IMR-90 (cell line): ENCODE measurements around the gene JMJD8. TPM values are rescaled to one million over a fixed set of nuclear protein-coding genes. Genes with fewer than 3 reads are reported as not detected.

Source experiments
- ATAC-seq: fragments of 200-7000 bp; cut with Tn5 transposase; 2 replicates; pipeline ENCODE4 v1.9.1; 2020; ENCODE audit warnings: low read depth, mild to moderate bottlenecking, moderate library complexity
- BruUV-seq: library from RNA; stranded (reverse); fragments of 400-500 nt; replicated peaks from 2 replicates; lab custom pipeline; 2021; lab: Mats Ljungman, UMichigan
- CTCF ChIA-PET: fragments of 300-600 bp; formaldehyde crosslinking; extraction: SDS; loops from one replicate; lab custom pipeline; 2021; ENCODE audit warnings: antibody characterized with exemption; lab: Yijun Ruan, JAX
- POLR2A ChIA-PET: fragments of 300-600 bp; sonication (Branson Sonifier 250); formaldehyde crosslinking; loops from one replicate; lab custom pipeline; 2022; ENCODE audit warnings: antibody characterized with exemption; ENCODE audit not compliant: unreplicated experiment; lab: Charles Lee
- DNase-seq: peaks from one replicate; pipeline ENCODE4 v3.0.0; 2013
- H2AFZ ChIP-seq: replicated peaks from 2 replicates; pipeline ENCODE3; 2013; ENCODE audit warnings: low read length, mild to moderate bottlenecking; ENCODE audit not compliant: poor library complexity
- H2AK5ac ChIP-seq: 2 replicates; pipeline ENCODE4 v1.6.1; 2013; ENCODE audit warnings: low read depth, low read length, inconsistent platforms
- H2AK9ac ChIP-seq: replicated peaks from 2 replicates; pipeline ENCODE3; 2013; ENCODE audit warnings: mild to moderate bottlenecking, low read depth, low read length, moderate library complexity; ENCODE audit not compliant: poor library complexity
- H2BK120ac ChIP-seq: 2 replicates; pipeline ENCODE4 v1.6.1; 2013; ENCODE audit warnings: low read depth, low read length, inconsistent platforms
- H2BK15ac ChIP-seq: 3 replicates; pipeline ENCODE4 v1.6.1; 2013; ENCODE audit warnings: low read depth, low read length, inconsistent platforms
- H2BK20ac ChIP-seq: 2 replicates; pipeline ENCODE4 v1.6.1; 2013; ENCODE audit warnings: low read depth, mild to moderate bottlenecking, inconsistent platforms, low read length, moderate library complexity
- H2BK5ac ChIP-seq: 2 replicates; pipeline ENCODE4 v1.6.1; 2013; ENCODE audit warnings: mild to moderate bottlenecking, low read depth, low read length, inconsistent platforms; ENCODE audit not compliant: poor library complexity, severe bottlenecking
- H3K14ac ChIP-seq: replicated peaks from 2 replicates; pipeline ENCODE4 v1.6.1; 2013; ENCODE audit warnings: low read depth, low read length, inconsistent platforms
- H3K18ac ChIP-seq: 2 replicates; pipeline ENCODE4 v1.6.1; 2013; ENCODE audit warnings: low read depth, low read length, control low read depth
- H3K23ac ChIP-seq: 2 replicates; pipeline ENCODE4 v1.6.1; 2013; ENCODE audit warnings: low read depth, low read length, inconsistent platforms
- H3K27ac ChIP-seq: 2 replicates; pipeline ENCODE4 v1.5.1; 2013; ENCODE audit warnings: mild to moderate bottlenecking, control low read depth, low read length; ENCODE audit not compliant: insufficient read depth
- H3K27me3 ChIP-seq: 2 replicates; pipeline ENCODE4 v1.6.1; 2013; ENCODE audit warnings: low read length; ENCODE audit not compliant: control insufficient read depth, insufficient read depth
- H3K36me3 ChIP-seq: 2 replicates; pipeline ENCODE4 v1.6.1; 2013; ENCODE audit warnings: low read length, mixed read lengths; ENCODE audit not compliant: control insufficient read depth, insufficient read depth
- H3K4ac ChIP-seq: 2 replicates; pipeline ENCODE4 v1.6.1; 2013; ENCODE audit warnings: low read depth, low read length, inconsistent platforms
- H3K4me1 ChIP-seq: 2 replicates; pipeline ENCODE4 v1.6.1; 2013; ENCODE audit warnings: low read length, mixed read lengths; ENCODE audit not compliant: control insufficient read depth, insufficient read depth
- H3K4me2 ChIP-seq: 2 replicates; pipeline ENCODE4 v1.6.1; 2013; ENCODE audit warnings: low read depth, mild to moderate bottlenecking, control low read depth, low read length, moderate library complexity
- H3K4me3 ChIP-seq: 2 replicates; pipeline ENCODE4 v1.5.1; 2013; ENCODE audit warnings: low read depth, mild to moderate bottlenecking, control low read depth, low read length, moderate library complexity; ENCODE audit not compliant: insufficient read depth
- H3K56ac ChIP-seq: 2 replicates; pipeline ENCODE4 v1.6.1; 2013; ENCODE audit warnings: low read length, inconsistent platforms; ENCODE audit not compliant: insufficient read depth; ENCODE audit errors: extremely low read depth
- H3K79me1 ChIP-seq, 2 experiments: 2 replicates each; pipeline ENCODE4 v1.6.1; 2013; ENCODE audit warnings: low read length in 2 of 2, inconsistent platforms in 1 of 2, low read depth in 1 of 2
- H3K9ac ChIP-seq: 2 replicates; pipeline ENCODE4 v1.6.1; 2013; ENCODE audit warnings: low read depth, low read length, control low read depth
- H3K9me1 ChIP-seq: 2 replicates; pipeline ENCODE4 v1.6.1; 2013; ENCODE audit warnings: low read length, inconsistent platforms; ENCODE audit not compliant: insufficient read depth
- H3K9me3 ChIP-seq: 2 replicates; pipeline ENCODE4 v1.6.1; 2013; ENCODE audit warnings: low read length; ENCODE audit not compliant: control insufficient read depth, insufficient read depth
- H4K20me1 ChIP-seq: 2 replicates; pipeline ENCODE4 v1.6.1; 2013; ENCODE audit warnings: low read length, inconsistent platforms; ENCODE audit not compliant: insufficient read depth
- H4K5ac ChIP-seq: 2 replicates; pipeline ENCODE4 v1.6.1; 2013; ENCODE audit warnings: mild to moderate bottlenecking, low read depth, low read length, control low read depth
- H4K8ac ChIP-seq, 2 experiments: 2 replicates each; pipeline ENCODE4 v1.6.1; 2013; ENCODE audit warnings: low read depth in 2 of 2, low read length in 2 of 2, control low read depth in 1 of 2, inconsistent platforms in 1 of 2
- H4K91ac ChIP-seq: 2 replicates; pipeline ENCODE4 v1.6.1; 2013; ENCODE audit warnings: low read depth, low read length, inconsistent platforms; ENCODE audit not compliant: insufficient read depth
- BHLHE40 ChIP-seq: fragments of 150-350 bp; IDR thresholded peaks from 2 replicates; pipeline ENCODE4 v1.6.1; 2016; ENCODE audit warnings: mild to moderate bottlenecking, low read depth, low read length
- CEBPB ChIP-seq: IDR thresholded peaks from 2 replicates; pipeline ENCODE4 v1.6.1; 2012; ENCODE audit warnings: low read depth, low read length, improper control_type of control experiment
- CHD1 ChIP-seq: IDR thresholded peaks from 2 replicates; pipeline ENCODE4 v1.6.1; 2012; ENCODE audit warnings: low read depth, low read length, improper control_type of control experiment
- FOS ChIP-seq: fragments of 150-350 bp; IDR thresholded peaks from 2 replicates; pipeline ENCODE4 v1.6.1; 2016; ENCODE audit warnings: low read depth, low read length
- MAFK ChIP-seq: IDR thresholded peaks from 2 replicates; pipeline ENCODE4 v1.6.1; 2012; ENCODE audit warnings: low read depth, low read length, improper control_type of control experiment
- MAZ ChIP-seq: IDR thresholded peaks from 2 replicates; pipeline ENCODE4 v1.6.1; 2012; ENCODE audit warnings: low read depth, mild to moderate bottlenecking, low read length, improper control_type of control experiment, moderate library complexity, borderline replicate concordance
- MXI1 ChIP-seq: IDR thresholded peaks from 2 replicates; pipeline ENCODE4 v1.6.1; 2012; ENCODE audit warnings: low read depth, mild to moderate bottlenecking, low read length, moderate library complexity, borderline replicate concordance
- NFE2L2 ChIP-seq: fragments of 150-350 bp; IDR thresholded peaks from 2 replicates; pipeline ENCODE4 v1.6.1; 2016; ENCODE audit warnings: low read depth, mild to moderate bottlenecking, low read length
- POLR2A ChIP-seq: IDR thresholded peaks from 2 replicates; pipeline ENCODE4 v1.6.1; 2012; ENCODE audit warnings: mild to moderate bottlenecking, low read depth, low read length
- RFX5 ChIP-seq: IDR thresholded peaks from 2 replicates; pipeline ENCODE4 v1.8.0; 2012; ENCODE audit warnings: low read depth, mild to moderate bottlenecking, low read length, moderate library complexity
- WGBS, 2 experiments: methylation state at CpG; one replicate each; pipeline versions ENCODE4 v1.1.5 to v1.1.7; 2013; ENCODE audit warnings: missing lambda C conversion rate in 2 of 2; ENCODE audit not compliant: insufficient read length in 1 of 2; ENCODE audit errors: extremely low coverage in 2 of 2; 5-methylcytosine and 5-hydroxymethylcytosine counted together
- dilution Hi-C: fragments of 300-500 bp; cut with HindIII; formaldehyde crosslinking; loops from one replicate; pipeline ENCODE4 v1.14.3; 2018; ENCODE audit warnings: low sequenced_read_pairs; ENCODE audit not compliant: unreplicated experiment
- in situ Hi-C: fragments of 300-500 bp; cut with MboI; formaldehyde crosslinking; loops from 3 replicates; pipeline ENCODE4 v1.14.3; 2019; ENCODE audit warnings: low sequenced_read_pairs, inconsistent platforms, mixed read lengths
- intact Hi-C: fragments of 100-400 bp; cut with micrococcal nuclease; formaldehyde crosslinking; loops from 2 replicates; pipeline ENCODE4 v1.10.0; 2022
- polyA plus RNA-seq, 3 experiments: library from polyadenylated mRNA; depleted of rRNA; stranded (reverse); fragments of >200 nt; gene quantifications; 2 replicates each; pipeline ENCODE4 v1.2.3, GENCODE V29; 2012; ENCODE audit warnings: low replicate concordance in 1 of 3
- total RNA-seq: library from RNA; depleted of rRNA; stranded (reverse); fragments of >200 nt; gene quantifications from 2 replicates; pipeline ENCODE4 v1.2.3, GENCODE V29; 2012
- TF ChIP-seq, protein P1 (sequence below): fragments of 150-350 bp; IDR thresholded peaks from 2 replicates; pipeline ENCODE4 v1.6.1; 2017; ENCODE audit warnings: mild to moderate bottlenecking, antibody characterized with exemption, low read length, low read depth

Gene JMJD8
- total and polyA plus RNA-seq, 2 of the 4 experiments (the other 2 are of a cell fraction): 17.7 to 62.5 TPM

GRCh38 chr16:714079-714478 lies 29.9 kb upstream of the JMJD8 start:
- peaks cover 14% of the 10 kb centered on the region; the same call in 1 of the 2 replicates for H3K4me1 ChIP-seq
- peak overlapping the region; percentile 42; the same call in 1 of the 2 replicates for H2AK5ac ChIP-seq
- peak overlapping the region; percentile 10 for H2AFZ ChIP-seq
- H3K79me1 ChIP-seq: peaks cover 5 to 16% of the 10 kb centered on the region in 2 experiments
- no peak overlapping the region for H3K4ac ChIP-seq
- POLR2A ChIA-PET: no interaction called here
- TF ChIP-seq NFE2L2 (no peak), POLR2A (no peak), CEBPB (no peak), MAZ (no peak), FOS (no peak), BHLHE40 (no peak), MAFK (no peak), MXI1 (no peak), RFX5 (no peak), CHD1 (no peak)
- TF ChIP-seq, protein P1, sequence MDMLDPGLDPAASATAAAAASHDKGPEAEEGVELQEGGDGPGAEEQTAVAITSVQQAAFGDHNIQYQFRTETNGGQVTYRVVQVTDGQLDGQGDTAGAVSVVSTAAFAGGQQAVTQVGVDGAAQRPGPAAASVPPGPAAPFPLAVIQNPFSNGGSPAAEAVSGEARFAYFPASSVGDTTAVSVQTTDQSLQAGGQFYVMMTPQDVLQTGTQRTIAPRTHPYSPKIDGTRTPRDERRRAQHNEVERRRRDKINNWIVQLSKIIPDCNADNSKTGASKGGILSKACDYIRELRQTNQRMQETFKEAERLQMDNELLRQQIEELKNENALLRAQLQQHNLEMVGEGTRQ: no peak
- no peaks in the 10 kb centered on the region for H3K9me3 ChIP-seq
- no peak overlapping the region for H4K91ac ChIP-seq
- peak overlapping the region; percentile 85 for H2AK9ac ChIP-seq
- H3K18ac ChIP-seq: no peak overlapping the region
- H3K36me3 ChIP-seq: no peaks in the 10 kb centered on the region
- WGBS, 2 experiments: 84% methylated on average over 11 of the region's 11 CpGs; no CpG with 5 or more reads in 1 of the 2 experiments
- no peak overlapping the region for H2BK120ac ChIP-seq
- BruUV-seq: no TSS peak
- no peak overlapping the region for H4K8ac ChIP-seq
- H4K5ac ChIP-seq: no peak overlapping the region
- no peaks in the 10 kb centered on the region for H3K9me1 ChIP-seq
- intact Hi-C loops (loop anchor here (5.0 kb wide), 1 partner anchor 268 kb away; the partner anchor contains the start of gene SOX8), dilution Hi-C loops (no loop called here), in situ Hi-C loops (loop anchor here (5.0 to 25.0 kb wide), 2 partner anchors 73 to 348 kb away; partner anchors contain the start of genes CHTF18, RPUSD1 and SSTR5)
- no peaks in the 10 kb centered on the region for H3K27me3 ChIP-seq
- CTCF ChIA-PET: no interaction called here
- H4K20me1 ChIP-seq: peaks cover 11% of the 10 kb centered on the region
- no peak overlapping the region for H3K56ac ChIP-seq
- H3K27ac ChIP-seq: no peak overlapping the region
- 0 out of 2 replicates have a peak overlapping the region, but pooled peaks have one; percentile 10 for H2BK20ac ChIP-seq
- no peak overlapping the region for H2BK15ac ChIP-seq
- ATAC-seq (no peak), DNase-seq (no peak)
- H3K9ac ChIP-seq: no peak overlapping the region
- H2BK5ac ChIP-seq: no peak overlapping the region
- no peak overlapping the region for H3K23ac ChIP-seq
- no peak overlapping the region for H3K14ac ChIP-seq
- H3K4me3 ChIP-seq: no peak overlapping the region
- H3K4me2 ChIP-seq: no peak overlapping the region
